A549 (cell line): ENCODE data around the gene SOX4. TPM values are rescaled to one million over a fixed set of nuclear protein-coding genes. Genes with fewer than 3 reads are reported as not detected.

Experiments
- ATAC-seq, 2 experiments: fragments of 200-7000 bp in 1 of 2; fragments of >200 bp in 1 of 2; cut with Nextera tagmentation in 1 of 2; cut with Tn5 transposase in 1 of 2; 3 replicates each; pipeline versions ENCODE4 v1.8.0 to v1.9.1; 2018 to 2020; ENCODE audit warnings: mild to moderate bottlenecking in 1 of 2, moderate library complexity in 1 of 2
- CTCF ChIA-PET: fragments of 300-600 bp; sonication (Branson Sonifier 250); formaldehyde crosslinking; extraction: SDS; loops from one replicate; lab custom pipeline; 2021; ENCODE audit warnings: antibody characterized with exemption, inconsistent platforms; lab: Yijun Ruan, JAX
- POLR2A ChIA-PET: fragments of 350-600 bp; formaldehyde crosslinking; extraction: SDS; loops from one replicate; lab custom pipeline; 2021; ENCODE audit warnings: antibody characterized with exemption, inconsistent platforms; lab: Yijun Ruan, JAX
- DNase-seq, 2 experiments: peaks; one replicate each; pipeline versions ENCODE4 v3.0.0 to v3.0.0-alpha.2; 2011 to 2016; ENCODE audit warnings: low read depth in 1 of 2, low spot score in 1 of 2
- FAIRE-seq: peaks from 2 replicates; lab custom pipeline; 2011; peaks lifted over from hg19 to GRCh38; lab: Jason Lieb, UNC
- H3K27ac ChIP-seq, 2 experiments: fragments of >200 bp; sonication (Bioruptor Twin); formaldehyde crosslinking; 3 replicates each; pipeline ENCODE4 v1.5.1; 2016 to 2017
- H3K4me1 ChIP-seq: fragments of >200 bp; sonication (Bioruptor Twin); formaldehyde crosslinking; 3 replicates; pipeline ENCODE4 v1.6.1; 2016
- H3K4me2 ChIP-seq: fragments of >200 bp; sonication (Bioruptor Twin); formaldehyde crosslinking; 3 replicates; pipeline ENCODE4 v1.6.1; 2016
- H3K4me3 ChIP-seq: fragments of >200 bp; sonication (Bioruptor Twin); formaldehyde crosslinking; 3 replicates; pipeline ENCODE4 v1.5.1; 2016
- H3K9me3 ChIP-seq: fragments of >200 bp; sonication (Bioruptor Twin); formaldehyde crosslinking; 3 replicates; pipeline ENCODE4 v1.6.1; 2016
- BHLHE40 ChIP-seq: IDR thresholded peaks from 2 replicates; pipeline ENCODE4 v1.6.1; 2012; ENCODE audit warnings: low read depth, low read length, inconsistent platforms
- CBX2 ChIP-seq: fragments of 200-600 bp; sonication (generic); IDR thresholded peaks from 2 replicates; pipeline ENCODE4 v1.6.1; 2016; ENCODE audit warnings: low read depth, mild to moderate bottlenecking, borderline replicate concordance
- CBX8 ChIP-seq: fragments of 200-600 bp; sonication (generic); IDR thresholded peaks from 2 replicates; pipeline ENCODE4 v1.6.1; 2016
- CHD2 ChIP-seq: fragments of 150-350 bp; IDR thresholded peaks from 2 replicates; pipeline ENCODE4 v1.6.1; 2014; ENCODE audit warnings: low read length; ENCODE audit not compliant: partially characterized antibody
- CHD4 ChIP-seq: fragments of 200-600 bp; sonication (generic); IDR thresholded peaks from 2 replicates; pipeline ENCODE4 v1.6.1; 2016; ENCODE audit warnings: antibody characterized with exemption, mild to moderate bottlenecking, borderline replicate concordance
- E2F6 ChIP-seq: IDR thresholded peaks from 2 replicates; pipeline ENCODE4 v1.6.1; 2012; ENCODE audit warnings: low read depth, borderline replicate concordance
- EHF ChIP-seq: fragments of 250-450 bp; sonication (Bioruptor Pico); IDR thresholded peaks from 2 replicates; pipeline ENCODE4 v1.5.0; 2020; ENCODE audit warnings: mild to moderate bottlenecking
- EHMT2 ChIP-seq: fragments of 200-600 bp; sonication (generic); IDR thresholded peaks from 2 replicates; pipeline ENCODE4 v1.6.1; 2016; ENCODE audit warnings: antibody characterized with exemption, low read depth, mild to moderate bottlenecking, moderate library complexity
- HEYL ChIP-seq: fragments of 250-450 bp; sonication (Bioruptor Pico); IDR thresholded peaks from 2 replicates; pipeline ENCODE4 v1.8.0; 2021; ENCODE audit warnings: mild to moderate bottlenecking, moderate library complexity
- JUN ChIP-seq, 2 experiments: fragments of >200 bp; sonication (Bioruptor Twin); formaldehyde crosslinking; IDR thresholded peaks; 2 replicates in 1 of 2; 3 replicates in 1 of 2; pipeline ENCODE4 v1.6.1; 2016 to 2017
- JUNB ChIP-seq: fragments of >200 bp; sonication (Bioruptor Twin); formaldehyde crosslinking; IDR thresholded peaks from 2 replicates; pipeline ENCODE4 v1.6.1; 2016
- MAFK ChIP-seq: fragments of 450-650 bp; IDR thresholded peaks from 2 replicates; pipeline ENCODE4 v1.6.1; 2014; ENCODE audit not compliant: partially characterized antibody
- MAZ ChIP-seq: fragments of 150-350 bp; IDR thresholded peaks from 2 replicates; pipeline ENCODE4 v1.6.1; 2014; ENCODE audit warnings: antibody characterized with exemption, low read depth, low read length, borderline replicate concordance
- PBX3 ChIP-seq: IDR thresholded peaks from 2 replicates; pipeline ENCODE4 v1.6.1; 2012
- PHF8 ChIP-seq: fragments of 200-600 bp; sonication (generic); IDR thresholded peaks from 2 replicates; pipeline ENCODE4 v1.6.1; 2016; ENCODE audit warnings: low read depth, mild to moderate bottlenecking, antibody characterized with exemption, moderate library complexity, borderline replicate concordance
- POLR2AphosphoS2 ChIP-seq: conservative IDR thresholded peaks from 2 replicates; pipeline ENCODE4 v1.6.1; 2012; ENCODE audit warnings: low read length, improper control_type of control experiment, inconsistent platforms
- RAD21 ChIP-seq, 2 experiments: fragments of >200 bp in 1 of 2; sonication (Bioruptor Twin) in 1 of 2; formaldehyde crosslinking in 1 of 2; IDR thresholded peaks in 1 of 2; conservative IDR thresholded peaks in 1 of 2; 2 replicates in 1 of 2; 3 replicates in 1 of 2; pipeline ENCODE4 v1.6.1; 2012 to 2018; ENCODE audit warnings: inconsistent platforms in 1 of 2
- RCOR1 ChIP-seq: fragments of 150-350 bp; IDR thresholded peaks from 2 replicates; pipeline ENCODE4 v1.6.1; 2014; ENCODE audit warnings: antibody characterized with exemption, low read length, low read depth
- REST ChIP-seq: fragments of 200-600 bp; sonication (generic); IDR thresholded peaks from 2 replicates; pipeline ENCODE4 v1.6.1; 2016; ENCODE audit warnings: antibody characterized with exemption, mild to moderate bottlenecking, moderate library complexity
- SMC3 ChIP-seq: fragments of >200 bp; sonication (Bioruptor Twin); formaldehyde crosslinking; IDR thresholded peaks from 3 replicates; pipeline ENCODE4 v1.6.1; 2018; ENCODE audit warnings: inconsistent platforms
- TFCP2L1 ChIP-seq: fragments of 250-450 bp; sonication (Bioruptor Pico); IDR thresholded peaks from 2 replicates; pipeline ENCODE4 v1.5.0; 2021; ENCODE audit warnings: mild to moderate bottlenecking
- TP53 ChIP-seq: fragments of 250-450 bp; sonication (Bioruptor Pico); IDR thresholded peaks from 2 replicates; pipeline ENCODE4 v1.5.0; 2021; ENCODE audit warnings: mild to moderate bottlenecking, moderate library complexity
- USF2 ChIP-seq: fragments of 450-650 bp; IDR thresholded peaks from 2 replicates; pipeline ENCODE4 v1.6.1; 2014; ENCODE audit warnings: antibody characterized with exemption
- WGBS: methylation state at CpG from one replicate; pipeline ENCODE4 v1.1.6; 2017; ENCODE audit errors: missing lambda C conversion rate; 5-methylcytosine and 5-hydroxymethylcytosine counted together
- polyA plus RNA-seq, 4 experiments: library from polyadenylated mRNA; depleted of rRNA in 3 of 4; stranded (reverse); fragments of >200 nt; fragmentation: RNase III in 1 of 4; extraction: RNeasy Plus Mini Kit Qiagen cat#74134 plus additional on column Dnase treatment in 1 of 4; gene quantifications; 2 replicates in 3 of 4; 3 replicates in 1 of 4; pipeline ENCODE4 v1.2.3, GENCODE V29; 2011 to 2017

SOX4 gene
- polyA plus RNA-seq, 2 of the 4 experiments (the other 2 are of a cell fraction), result 26.0 to 30.8 TPM

- Histone ChIP-seq H3K4me2 (no peak overlapping the region), H3K4me1 (no peaks in the 10 kb centered on the region; the same call in 2 of the 3 replicates), H3K27ac (no peak overlapping the region), H3K4me3 (no peak overlapping the region), H3K9me3 (no peaks in the 10 kb centered on the region)
- no peak for ATAC-seq
- CTCF ChIA-PET, result no interaction called here
- DNase-seq, result no peak
- POLR2A ChIA-PET, result no interaction called here
- TF ChIP-seq RCOR1 (no peak), HEYL (CRISPR knock-in tag) (no peak), JUNB (no peak), RAD21 (conservative IDR thresholded peaks at IDR 0.05 in 1 of 2, IDR thresholded peaks at IDR 0.05 in 1 of 2) (no peak), JUN (IDR thresholded peaks at IDR 0.05) (no peak), EHMT2 (no peak), MAZ (no peak), TP53 (CRISPR knock-in tag) (no peak), CBX2 (no peak), TFCP2L1 (CRISPR knock-in tag) (no peak), PHF8 (no peak), PBX3 (no peak), CHD2 (no peak), E2F6 (no peak), BHLHE40 (no peak)
- 87% methylated on average over 6 of the region's 6 CpGs for WGBS
- FAIRE-seq, result no peak
Measured at GRCh38 chr6:21612067-21612745, 18.7 kb downstream of the SOX4 start.

GRCh38 chr6:21613809-21614208 is 20.3 kb downstream of the SOX4 start:
- H3K4me3 ChIP-seq, result no peak overlapping the region
- H3K4me2 ChIP-seq, result no peak overlapping the region
- ChIA-PET CTCF (no interaction called here), POLR2A (no interaction called here)
- H3K9me3 ChIP-seq, result no peaks in the 10 kb centered on the region
- no peak overlapping the region for H3K27ac ChIP-seq
- ATAC-seq, result no peak
- no peak for DNase-seq
- FAIRE-seq, result no peak
- TF ChIP-seq MAFK (no peak), E2F6 (no peak), CHD4 (no peak), PBX3 (no peak), REST (no peak), USF2 (no peak), SMC3 (no peak), RAD21 (conservative IDR thresholded peaks at IDR 0.05 in 1 of 2, IDR thresholded peaks at IDR 0.05 in 1 of 2) (no peak), EHF (CRISPR knock-in tag) (no peak), CBX8 (no peak), POLR2AphosphoS2 (no peak)
- no peaks in the 10 kb centered on the region; the same call in 2 of the 3 replicates for H3K4me1 ChIP-seq
- 75% methylated on average over 2 of the region's 2 CpGs for WGBS
